ENCODE measurements around the gene CARMIL3.

Gene CARMIL3

DNA sequence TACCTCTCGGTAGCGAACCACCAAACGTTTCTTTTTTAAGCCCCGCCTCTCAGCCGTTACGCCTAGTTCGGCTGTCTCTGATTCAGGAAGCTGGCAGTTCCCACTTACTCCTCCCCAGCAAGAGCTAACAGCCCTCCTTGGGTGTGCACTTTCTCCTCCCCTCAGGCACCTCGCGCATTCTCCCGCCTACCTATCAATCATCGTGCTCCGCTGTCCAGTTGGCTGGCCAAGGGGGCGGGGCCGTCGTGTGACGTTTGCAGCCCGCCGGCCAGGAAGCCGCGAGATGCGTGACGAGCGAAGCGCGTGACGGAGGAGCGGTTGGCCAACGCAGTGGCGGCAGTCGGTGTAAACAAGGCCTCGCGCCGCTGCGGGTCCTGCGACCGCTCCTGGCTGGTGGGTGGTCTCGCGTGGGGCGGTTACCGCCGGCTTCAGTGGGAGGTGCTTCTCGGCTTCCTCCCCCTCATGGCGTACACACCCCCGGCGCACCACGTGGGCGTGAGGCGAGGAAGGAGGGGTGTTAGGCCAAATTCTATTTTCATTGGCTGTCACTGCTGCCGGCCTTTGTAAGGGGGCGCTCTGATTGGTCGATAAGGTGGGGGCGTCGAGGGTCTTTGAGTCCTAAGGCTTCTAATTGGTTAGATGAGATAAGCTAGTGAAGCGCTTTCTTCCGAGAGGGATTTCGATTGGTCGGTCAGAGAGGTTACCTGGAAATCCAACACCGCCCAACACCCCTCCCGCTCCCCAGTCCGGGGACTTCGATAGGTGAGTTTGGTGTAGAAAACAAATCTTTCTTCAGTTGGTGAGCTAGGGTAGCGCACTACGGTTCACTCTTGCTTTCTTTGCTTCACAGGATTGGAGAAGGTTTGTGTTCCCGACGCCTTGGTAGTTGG lies 63.0 kb downstream of the CARMIL3 start, which contains the start of the genes DCAF11 and NRL:
Gene DCAF11 (plus strand): TSS at position 246 of the 890 bp plus-strand sequence. CDS start 818 bp downstream, outside the sequence.
Gene NRL (minus strand): TSS at position 418 of the 890 bp plus-strand sequence. CDS start 32,101 bp downstream, outside the sequence.
- peak; percentile 97 for DNase-seq (ENCODE audit: low read depth in 2 of 2)

DNA sequence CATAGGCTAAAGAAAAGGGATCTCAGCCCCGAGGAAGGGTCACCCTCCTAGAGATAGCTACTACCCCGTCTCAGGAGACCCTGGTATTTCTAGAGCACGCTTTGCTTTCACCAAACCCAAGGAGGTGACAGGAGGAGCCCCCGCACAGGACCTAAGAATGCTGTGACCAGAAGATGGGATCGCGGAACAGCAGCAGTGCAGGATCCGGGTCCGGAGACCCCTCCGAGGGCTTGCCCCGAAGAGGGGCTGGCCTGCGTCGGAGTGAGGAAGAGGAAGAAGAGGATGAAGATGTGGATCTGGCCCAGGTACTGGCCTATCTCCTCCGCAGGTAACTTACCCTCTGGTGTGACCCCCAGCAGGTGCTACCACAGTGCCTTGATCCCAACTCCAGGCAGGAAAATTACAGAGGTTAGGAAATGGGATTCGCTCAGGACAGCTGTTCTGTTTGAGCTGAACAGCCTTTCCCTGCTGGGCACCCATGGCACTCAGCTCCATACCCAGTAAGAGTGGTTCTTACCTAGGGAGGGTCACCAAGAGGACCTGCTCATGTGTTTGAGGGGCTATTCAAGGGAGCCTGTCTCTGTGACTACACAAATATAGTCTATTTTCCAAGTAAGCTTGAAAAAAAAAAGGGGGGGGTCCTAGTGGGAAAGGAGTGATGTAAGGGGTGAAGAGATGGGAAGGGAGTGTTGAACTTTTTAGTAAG lies 63.8 kb downstream of the CARMIL3 start:
- DNase-seq (ENCODE audit: low read depth in 2 of 2): no peak

DNA sequence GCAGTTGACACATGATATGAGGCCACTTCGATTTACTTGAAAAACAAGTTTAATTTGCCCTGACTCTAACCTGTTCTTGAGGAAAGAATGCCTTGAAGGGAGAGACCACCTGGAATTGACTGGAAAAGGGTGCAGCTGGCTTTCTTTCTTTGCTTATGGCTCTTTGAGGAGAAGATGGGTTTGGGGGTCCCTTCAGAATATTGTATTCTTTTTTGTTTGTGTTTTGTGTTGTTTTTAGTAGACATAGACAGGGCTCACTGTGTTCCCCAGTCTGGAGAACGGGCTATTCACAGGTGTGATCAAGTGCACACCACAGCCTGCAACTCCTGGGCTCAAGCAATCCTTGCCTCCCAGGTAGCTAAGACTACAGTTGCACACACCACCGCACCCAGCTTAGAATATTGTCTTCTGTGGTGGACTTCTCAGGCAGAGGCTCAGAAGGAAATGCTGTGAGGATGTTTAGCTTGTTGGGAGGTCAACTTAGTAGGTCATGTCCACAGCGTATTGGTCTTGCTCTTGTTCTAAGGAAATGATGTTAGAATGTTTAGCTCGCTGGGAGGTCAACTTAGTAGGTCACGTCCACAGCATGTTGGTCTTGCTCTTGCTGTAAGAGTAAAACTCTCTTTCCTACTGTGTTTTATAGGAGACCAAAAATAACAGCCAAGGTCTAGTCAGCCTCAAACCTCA lies 64.5 kb downstream of the CARMIL3 start:
- DNase-seq (ENCODE audit: low read depth in 2 of 2): no peak

DNA sequence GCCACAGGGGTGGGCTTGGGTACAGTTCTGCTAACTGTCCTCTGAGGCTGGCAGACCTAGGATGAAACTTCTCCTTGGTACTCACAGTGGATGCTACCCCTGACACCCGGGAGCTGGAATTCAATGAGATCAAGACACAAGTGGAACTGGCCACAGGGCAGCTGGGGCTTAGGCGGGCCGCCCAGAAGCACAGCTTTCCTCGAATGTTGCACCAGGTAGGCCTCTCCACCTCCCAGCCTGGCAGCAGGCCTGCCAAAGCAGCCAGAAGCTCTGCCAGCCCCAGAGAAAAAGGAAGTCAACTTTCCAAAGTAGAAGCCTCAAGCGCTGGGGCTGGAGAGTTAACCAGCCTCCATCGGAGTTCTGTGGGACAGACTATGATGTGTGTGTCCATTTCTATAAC lies 65.4 kb downstream of the CARMIL3 start:
- DNase-seq (ENCODE audit: low read depth in 2 of 2): no peak
